ENCODE results near the gene DDTL.
"Not testable (repeated sequence)": the region's sequence is repeated elsewhere in the genome, so short reads cannot be mapped to it uniquely, and the experiment has no call there.

GRCh38 chr22:23966568-23966967 lies at the start of gene DDTL:
- TF ChIP-seq EZH2 (IDR thresholded peaks at IDR 0.05; ENCODE audit: borderline replicate concordance, low read length); CTCF (conservative IDR thresholded peaks at IDR 0.05 in 1 of 2, IDR thresholded peaks at IDR 0.05 in 1 of 2; ENCODE audit: extremely low read depth in 1 of 2, insufficient read depth in 1 of 2, low read depth in 1 of 2, low read length in 2 of 2): not testable (repeated sequence)

Measured in mammary epithelial cell (primary cell).